ENCODE data around the gene MLYCD.

The MLYCD gene

GRCh38 chr16:83935005-83935857 lies 36.3 kb downstream of the MLYCD start:
- POLR2A ChIA-PET: no interaction called here
- Histone ChIP-seq H3K4me3 (ENCODE audit: control insufficient read depth in 1 of 7, extremely low read depth in 1 of 7, insufficient read depth in 4 of 7, low read depth in 2 of 7, low read length in 6 of 7) (no peak overlapping the region), H3K9me3 (ENCODE audit: control extremely low read depth in 1 of 5, control insufficient read depth in 4 of 5, insufficient read depth in 2 of 5, low read depth in 1 of 5, low read length in 4 of 5) (no peaks in the 10 kb centered on the region), H3K27me3 (replicated peaks in 2 of 5; ENCODE audit: control insufficient read depth in 4 of 5, insufficient read depth in 5 of 5, low read length in 4 of 5) (no peaks in the 10 kb centered on the region), H3K27ac (ENCODE audit: insufficient read depth in 1 of 2, low read depth in 1 of 2, low read length in 2 of 2, poor library complexity in 1 of 2, severe bottlenecking in 2 of 2) (no peak overlapping the region), H3K36me3 (ENCODE audit: control insufficient read depth in 4 of 4, insufficient read depth in 4 of 4, low read length in 3 of 4) (no peaks in the 10 kb centered on the region), H3K4me1 (ENCODE audit: control extremely low read depth in 1 of 4, control insufficient read depth in 4 of 4, insufficient read depth in 4 of 4, low read length in 3 of 4) (no peaks in the 10 kb centered on the region)
- no peak for DNase-seq
- WGBS (ENCODE audit: insufficient coverage): 95% methylated on average over 20 of the region's 30 CpGs
- CTCF ChIA-PET: interaction anchor here (2.4 kb wide), 1 partner anchor 9 kb away, joined by 9 read pairs; no protein-coding TSS in a partner anchor

- Histone ChIP-seq H3K27me3 (replicated peaks in 2 of 5; ENCODE audit: control insufficient read depth in 4 of 5, insufficient read depth in 5 of 5, low read length in 4 of 5) (no peaks in the 10 kb centered on the region), H3K27ac (ENCODE audit: insufficient read depth in 1 of 2, low read depth in 1 of 2, low read length in 2 of 2, poor library complexity in 1 of 2, severe bottlenecking in 2 of 2) (no peak overlapping the region), H3K9me3 (ENCODE audit: control extremely low read depth in 1 of 5, control insufficient read depth in 4 of 5, insufficient read depth in 2 of 5, low read depth in 1 of 5, low read length in 4 of 5) (no peaks in the 10 kb centered on the region), H3K36me3 (ENCODE audit: control insufficient read depth in 4 of 4, insufficient read depth in 4 of 4, low read length in 3 of 4) (no peaks in the 10 kb centered on the region), H3K4me1 (ENCODE audit: control extremely low read depth in 1 of 4, control insufficient read depth in 4 of 4, insufficient read depth in 4 of 4, low read length in 3 of 4) (no peaks in the 10 kb centered on the region), H3K4me3 (ENCODE audit: control insufficient read depth in 1 of 7, extremely low read depth in 1 of 7, insufficient read depth in 4 of 7, low read depth in 2 of 7, low read length in 6 of 7) (no peak overlapping the region)
- DNase-seq: no peak
- 94% methylated on average over 7 of the region's 10 CpGs for WGBS (ENCODE audit: insufficient coverage)
- ChIA-PET CTCF (interaction anchor here (2.4 kb wide), 1 partner anchor 9 kb away, joined by 9 read pairs; no protein-coding TSS in a partner anchor), POLR2A (no interaction called here)
These were observed 36.9 kb downstream of the MLYCD start for GRCh38 chr16:83935858-83936255.

- H3K27ac ChIP-seq (ENCODE audit: insufficient read depth in 1 of 2, low read depth in 1 of 2, low read length in 2 of 2, poor library complexity in 1 of 2, severe bottlenecking in 2 of 2): no peak overlapping the region
- CTCF ChIA-PET: interaction anchor here (2.4 kb wide), 1 partner anchor 10 kb away, joined by 9 read pairs; no protein-coding TSS in a partner anchor
These were observed 37.8 kb downstream of the MLYCD start for GRCh38 chr16:83936581-83937165.

GRCh38 chr16:83937267-83937666 lies 38.4 kb downstream of the MLYCD start:
- no peak overlapping the region for H3K4me3 ChIP-seq (ENCODE audit: control insufficient read depth in 1 of 7, extremely low read depth in 1 of 7, insufficient read depth in 4 of 7, low read depth in 2 of 7, low read length in 6 of 7)
- no peak for DNase-seq
- H3K9me3 ChIP-seq (ENCODE audit: control extremely low read depth in 1 of 5, control insufficient read depth in 4 of 5, insufficient read depth in 2 of 5, low read depth in 1 of 5, low read length in 4 of 5): no peaks in the 10 kb centered on the region
- no peaks in the 10 kb centered on the region for H3K36me3 ChIP-seq (ENCODE audit: control insufficient read depth in 4 of 4, insufficient read depth in 4 of 4, low read length in 3 of 4)
- POLR2A ChIA-PET: no interaction called here
- no peaks in the 10 kb centered on the region for H3K4me1 ChIP-seq (ENCODE audit: control extremely low read depth in 1 of 4, control insufficient read depth in 4 of 4, insufficient read depth in 4 of 4, low read length in 3 of 4)
- CTCF ChIA-PET: interaction anchor here (2.4 kb wide), 1 partner anchor 11 kb away, joined by 9 read pairs; no protein-coding TSS in a partner anchor
- no peaks in the 10 kb centered on the region for H3K27me3 ChIP-seq (replicated peaks in 2 of 5; ENCODE audit: control insufficient read depth in 4 of 5, insufficient read depth in 5 of 5, low read length in 4 of 5)
- 92% methylated on average over 2 of the region's 2 CpGs for WGBS (ENCODE audit: insufficient coverage)
- H3K27ac ChIP-seq (ENCODE audit: insufficient read depth in 1 of 2, low read depth in 1 of 2, low read length in 2 of 2, poor library complexity in 1 of 2, severe bottlenecking in 2 of 2): no peak overlapping the region

More at GRCh38 chr16:83936581-83937165, 37.8 kb downstream of the MLYCD start:
- H3K4me3 ChIP-seq (ENCODE audit: control insufficient read depth in 1 of 7, extremely low read depth in 1 of 7, insufficient read depth in 4 of 7, low read depth in 2 of 7, low read length in 6 of 7): no peak overlapping the region
- H3K27me3 ChIP-seq (replicated peaks in 2 of 5; ENCODE audit: control insufficient read depth in 4 of 5, insufficient read depth in 5 of 5, low read length in 4 of 5): no peaks in the 10 kb centered on the region
- no peaks in the 10 kb centered on the region for H3K4me1 ChIP-seq (ENCODE audit: control extremely low read depth in 1 of 4, control insufficient read depth in 4 of 4, insufficient read depth in 4 of 4, low read length in 3 of 4)
- no peaks in the 10 kb centered on the region for H3K36me3 ChIP-seq (ENCODE audit: control insufficient read depth in 4 of 4, insufficient read depth in 4 of 4, low read length in 3 of 4)
- no peak for DNase-seq
- WGBS (ENCODE audit: insufficient coverage): 96% methylated on average over 19 of the region's 19 CpGs
- H3K9me3 ChIP-seq (ENCODE audit: control extremely low read depth in 1 of 5, control insufficient read depth in 4 of 5, insufficient read depth in 2 of 5, low read depth in 1 of 5, low read length in 4 of 5): no peaks in the 10 kb centered on the region
- POLR2A ChIA-PET: no interaction called here

GRCh38 chr16:83937922-83938885 lies 39.3 kb downstream of the MLYCD start:
- no peaks in the 10 kb centered on the region for H3K4me1 ChIP-seq (ENCODE audit: control extremely low read depth in 1 of 4, control insufficient read depth in 4 of 4, insufficient read depth in 4 of 4, low read length in 3 of 4)
- no peak overlapping the region for H3K27ac ChIP-seq (ENCODE audit: insufficient read depth in 1 of 2, low read depth in 1 of 2, low read length in 2 of 2, poor library complexity in 1 of 2, severe bottlenecking in 2 of 2)
- no peak overlapping the region for H3K4me3 ChIP-seq (ENCODE audit: control insufficient read depth in 1 of 7, extremely low read depth in 1 of 7, insufficient read depth in 4 of 7, low read depth in 2 of 7, low read length in 6 of 7)
- CTCF ChIA-PET: interaction anchor here (1.0 to 2.4 kb wide), 2 partner anchors 8 to 12 kb away, joined by 3 to 9 read pairs; no protein-coding TSS in a partner anchor
- 95% methylated on average over 9 of the region's 18 CpGs for WGBS (ENCODE audit: insufficient coverage)
- no peaks in the 10 kb centered on the region for H3K36me3 ChIP-seq (ENCODE audit: control insufficient read depth in 4 of 4, insufficient read depth in 4 of 4, low read length in 3 of 4)
- H3K9me3 ChIP-seq (ENCODE audit: control extremely low read depth in 1 of 5, control insufficient read depth in 4 of 5, insufficient read depth in 2 of 5, low read depth in 1 of 5, low read length in 4 of 5): no peaks in the 10 kb centered on the region
- DNase-seq: no peak
- no peaks in the 10 kb centered on the region for H3K27me3 ChIP-seq (replicated peaks in 2 of 5; ENCODE audit: control insufficient read depth in 4 of 5, insufficient read depth in 5 of 5, low read length in 4 of 5)
- POLR2A ChIA-PET: interaction anchor here (0.6 kb wide), 1 partner anchor 151 kb away, joined by 3 read pairs; no protein-coding TSS in a partner anchor

GRCh38 chr16:83939266-83939855 lies 40.4 kb downstream of the MLYCD start:
- Histone ChIP-seq H3K9me3 (ENCODE audit: control extremely low read depth in 1 of 5, control insufficient read depth in 4 of 5, insufficient read depth in 2 of 5, low read depth in 1 of 5, low read length in 4 of 5) (no peaks in the 10 kb centered on the region), H3K27ac (ENCODE audit: insufficient read depth in 1 of 2, low read depth in 1 of 2, low read length in 2 of 2, poor library complexity in 1 of 2, severe bottlenecking in 2 of 2) (no peak overlapping the region), H3K27me3 (replicated peaks in 2 of 5; ENCODE audit: control insufficient read depth in 4 of 5, insufficient read depth in 5 of 5, low read length in 4 of 5) (no peaks in the 10 kb centered on the region), H3K4me3 (ENCODE audit: control insufficient read depth in 1 of 7, extremely low read depth in 1 of 7, insufficient read depth in 4 of 7, low read depth in 2 of 7, low read length in 6 of 7) (no peak overlapping the region), H3K36me3 (ENCODE audit: control insufficient read depth in 4 of 4, insufficient read depth in 4 of 4, low read length in 3 of 4) (no peaks in the 10 kb centered on the region), H3K4me1 (ENCODE audit: control extremely low read depth in 1 of 4, control insufficient read depth in 4 of 4, insufficient read depth in 4 of 4, low read length in 3 of 4) (no peaks in the 10 kb centered on the region)
- whole genome bisulfite sequencing (ENCODE audit: insufficient coverage): 83% methylated on average over 11 of the region's 12 CpGs
- ChIA-PET POLR2A (interaction anchor here (0.6 kb wide), 2 partner anchors 150 to 378 kb away, joined by 3 read pairs; no protein-coding TSS in a partner anchor), CTCF (interaction anchor here (1.0 kb wide), 1 partner anchor 10 kb away, joined by 3 read pairs; no protein-coding TSS in a partner anchor)
- DNase-seq: no peak
